GM18873 (cell line): ENCODE data around the gene PDGFA.

Source experiments
- ATAC-seq: cut with Tn5 transposase; IDR thresholded peaks from one replicate; pipeline ENCODE4 v1.9.1; 2021; ENCODE audit warnings: mild to moderate bottlenecking, moderate library complexity, moderate number of reproducible peaks; ENCODE audit not compliant: unreplicated experiment, low FRiP score

Gene PDGFA

GRCh38 chr7:520503-521161 lies 986 bp upstream of the PDGFA start:
- no peak for ATAC-seq

GRCh38 chr7:518630-519483 lies 789 bp downstream of the PDGFA start:
- no peak for ATAC-seq

- no peak for ATAC-seq
These were observed 1.6 kb downstream of the PDGFA start for GRCh38 chr7:517774-518629.

GRCh38 chr7:516606-517456 lies 2.8 kb downstream of the PDGFA start:
- ATAC-seq, result no peak

GRCh38 chr7:516216-516605 lies 3.4 kb downstream of the PDGFA start:
- no peak for ATAC-seq

GRCh38 chr7:515628-516027 lies 4.0 kb downstream of the PDGFA start:
- no peak for ATAC-seq

GRCh38 chr7:514651-515598 lies 4.7 kb downstream of the PDGFA start:
- no peak for ATAC-seq

GRCh38 chr7:514242-514641 lies 5.4 kb downstream of the PDGFA start:
- ATAC-seq, result no peak

GRCh38 chr7:513521-514166 lies 6.0 kb downstream of the PDGFA start:
- no peak for ATAC-seq

GRCh38 chr7:512541-513311 lies 6.9 kb downstream of the PDGFA start:
- no peak for ATAC-seq

- no peak for ATAC-seq
These were observed 7.5 kb downstream of the PDGFA start for GRCh38 chr7:512146-512510.

- no peak for ATAC-seq
These were observed 8.0 kb downstream of the PDGFA start for GRCh38 chr7:511476-512145.

- no peak for ATAC-seq
These were observed 8.8 kb downstream of the PDGFA start for GRCh38 chr7:510782-511281.

- ATAC-seq, result no peak
These were observed 9.5 kb downstream of the PDGFA start for GRCh38 chr7:510131-510481.

- no peak for ATAC-seq
These were observed 10.1 kb downstream of the PDGFA start for GRCh38 chr7:509426-510130.

GRCh38 chr7:508461-509170 lies 11.0 kb downstream of the PDGFA start:
- ATAC-seq, result no peak
